ENCODE measurements around the gene HOXA5. TPM values are rescaled to one million over a fixed set of nuclear protein-coding genes. Genes with fewer than 3 reads are reported as not detected.

The HOXA5 gene
- total RNA-seq, 1 experiment from 2014 or later = not detected

DNA sequence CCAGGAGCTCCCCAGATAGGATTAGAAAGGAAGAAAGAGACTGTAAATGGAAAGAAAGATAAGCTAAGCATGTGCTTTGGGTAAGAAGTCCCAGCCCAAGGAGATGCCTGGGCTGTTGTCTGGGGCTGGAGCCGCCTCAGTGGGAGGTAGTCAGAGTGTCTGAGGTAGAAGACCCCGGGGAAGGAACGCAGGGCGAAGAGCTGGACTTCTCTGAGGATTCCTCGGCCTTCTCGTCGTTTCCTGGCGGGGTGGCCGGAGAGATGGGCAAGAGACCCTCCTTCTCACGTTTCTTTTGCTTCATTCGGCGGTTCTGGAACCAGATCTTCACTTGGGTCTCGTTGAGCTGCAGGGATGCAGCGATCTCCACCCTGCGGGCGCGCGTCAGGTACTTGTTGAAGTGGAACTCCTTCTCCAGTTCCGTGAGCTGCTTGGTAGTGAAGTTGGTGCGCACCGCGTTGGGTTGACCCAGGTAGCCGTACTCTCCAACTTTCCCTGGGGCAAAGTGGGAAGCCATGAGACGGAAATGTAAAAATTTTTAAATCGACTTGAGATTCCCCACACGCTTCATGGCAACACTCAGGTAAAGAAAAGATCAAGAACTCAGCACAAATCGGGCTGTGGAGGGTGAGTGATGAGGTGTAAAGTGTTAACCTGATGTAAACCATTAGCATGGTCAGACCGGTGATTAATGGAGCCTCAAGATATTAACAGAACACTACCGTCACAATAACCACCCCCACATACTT is 49.0 kb downstream of the HOXA5 start:
- Histone ChIP-seq H3K4me2 (ENCODE audit: insufficient read depth, insufficient read length, low read length) (no peak overlapping the region), H3K9ac (ENCODE audit: extremely low read depth, insufficient read length, low read length) (no peak overlapping the region), H3K79me2 (ENCODE audit: insufficient read depth, low read length) (no peaks in the 10 kb centered on the region), H3K79me1 (ENCODE audit: insufficient read depth, low read depth, low read length, poor library complexity, severe bottlenecking) (no peaks in the 10 kb centered on the region), H3K23me2 (ENCODE audit: insufficient read length, low read depth, low read length, poor library complexity, severe bottlenecking) (peaks cover 7% of the 10 kb centered on the region), H3K9me3 (ENCODE audit: control insufficient read depth, low read depth, low read length) (no peaks in the 10 kb centered on the region), H3K27ac (ENCODE audit: insufficient read length, low read depth, low read length) (no peak overlapping the region), H2BK15ac (ENCODE audit: low read depth, low read length) (no peak overlapping the region), H3K23ac (ENCODE audit: insufficient read length, low read depth, low read length) (no peak overlapping the region), H4K8ac (replicated peaks; ENCODE audit: insufficient read length, low read depth, low read length) (no peak overlapping the region), H2BK120ac (ENCODE audit: low read depth, low read length, poor library complexity, severe bottlenecking) (no peak overlapping the region), H2BK20ac (ENCODE audit: low read depth, low read length, poor library complexity, severe bottlenecking) (no peak overlapping the region), H2BK5ac (ENCODE audit: insufficient read length, low read length) (no peak overlapping the region), H3K56ac (ENCODE audit: insufficient read length, low read depth, low read length) (no peak overlapping the region), H4K5ac (ENCODE audit: insufficient read length, low read depth, low read length) (no peak overlapping the region), H2AK5ac (ENCODE audit: insufficient read length, low read length) (no peak overlapping the region), H4K20me1 (ENCODE audit: control insufficient read depth, insufficient read depth, insufficient read length) (peaks cover 2% of the 10 kb centered on the region), H3K18ac (ENCODE audit: insufficient read length, low read depth, low read length) (no peak overlapping the region), H2BK12ac (ENCODE audit: insufficient read length, low read depth, low read length) (no peak overlapping the region), H2AFZ (ENCODE audit: low read length) (no peak overlapping the region), H3K4me1 (ENCODE audit: insufficient read depth, low read length) (peaks cover 5% of the 10 kb centered on the region; the same call in 1 of the 2 replicates), H3T11ph (ENCODE audit: low read length) (no peak overlapping the region), H3K27me3 (ENCODE audit: insufficient read depth, low read length) (peaks cover 90% of the 10 kb centered on the region), H4K91ac (ENCODE audit: insufficient read length, low read depth, low read length) (no peak overlapping the region), H3K14ac (ENCODE audit: insufficient read depth, low read length) (no peak overlapping the region), H3K4ac (ENCODE audit: low read depth, low read length) (no peak overlapping the region)
- peak overlapping the region in 1 of 2 experiments; percentile 39; a peak in 1 of 5 replicates for H3K4me3 Mint-ChIP-seq
- H3K4me1 Mint-ChIP-seq = peaks cover 47 to 59% of the 10 kb centered on the region in 2 experiments
- H3K27me3 Mint-ChIP-seq (ENCODE audit: low read depth) = peaks cover 100% of the 10 kb centered on the region
- no peak overlapping the region for H3K27ac Mint-ChIP-seq
- WGBS (ENCODE audit: extremely low coverage, insufficient read length, low lambda C conversion rate) = no CpG with 5 or more reads among the region's 29 CpGs
- DNase-seq = peak; percentile 38
- TF ChIP-seq, protein P1, sequence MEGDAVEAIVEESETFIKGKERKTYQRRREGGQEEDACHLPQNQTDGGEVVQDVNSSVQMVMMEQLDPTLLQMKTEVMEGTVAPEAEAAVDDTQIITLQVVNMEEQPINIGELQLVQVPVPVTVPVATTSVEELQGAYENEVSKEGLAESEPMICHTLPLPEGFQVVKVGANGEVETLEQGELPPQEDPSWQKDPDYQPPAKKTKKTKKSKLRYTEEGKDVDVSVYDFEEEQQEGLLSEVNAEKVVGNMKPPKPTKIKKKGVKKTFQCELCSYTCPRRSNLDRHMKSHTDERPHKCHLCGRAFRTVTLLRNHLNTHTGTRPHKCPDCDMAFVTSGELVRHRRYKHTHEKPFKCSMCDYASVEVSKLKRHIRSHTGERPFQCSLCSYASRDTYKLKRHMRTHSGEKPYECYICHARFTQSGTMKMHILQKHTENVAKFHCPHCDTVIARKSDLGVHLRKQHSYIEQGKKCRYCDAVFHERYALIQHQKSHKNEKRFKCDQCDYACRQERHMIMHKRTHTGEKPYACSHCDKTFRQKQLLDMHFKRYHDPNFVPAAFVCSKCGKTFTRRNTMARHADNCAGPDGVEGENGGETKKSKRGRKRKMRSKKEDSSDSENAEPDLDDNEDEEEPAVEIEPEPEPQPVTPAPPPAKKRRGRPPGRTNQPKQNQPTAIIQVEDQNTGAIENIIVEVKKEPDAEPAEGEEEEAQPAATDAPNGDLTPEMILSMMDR (conservative IDR thresholded peaks at IDR 0.05) = no peak
- H3K9me3 Mint-ChIP-seq = peaks cover under 1 to 23% of the 10 kb centered on the region in 2 experiments; a peak in 4 of 5 replicates
- no peaks in the 10 kb centered on the region for H3K36me3 Mint-ChIP-seq (ENCODE audit: insufficient read depth in 1 of 3, low read depth in 3 of 3)

Measured in H9 (cell line).